OCI-LY7 (cell line): ENCODE measurements around the gene SOD3.

Experiments
- EZH2phosphoT487 ChIP-seq: fragments of 200-600 bp; sonication (generic); IDR thresholded peaks from 2 replicates; pipeline ENCODE4 v1.6.1; 2018; ENCODE audit warnings: low read depth, borderline replicate concordance, mild to moderate bottlenecking, mixed run types, antibody characterized with exemption, low read length, moderate library complexity, mixed read lengths
- TF ChIP-seq, protein P1 (sequence below): fragments of 200-600 bp; sonication (generic); conservative IDR thresholded peaks from 2 replicates; pipeline ENCODE4 v1.5.1; 2014; ENCODE audit warnings: mild to moderate bottlenecking, antibody characterized with exemption, low read length, moderate library complexity, mixed read lengths

DNA sequence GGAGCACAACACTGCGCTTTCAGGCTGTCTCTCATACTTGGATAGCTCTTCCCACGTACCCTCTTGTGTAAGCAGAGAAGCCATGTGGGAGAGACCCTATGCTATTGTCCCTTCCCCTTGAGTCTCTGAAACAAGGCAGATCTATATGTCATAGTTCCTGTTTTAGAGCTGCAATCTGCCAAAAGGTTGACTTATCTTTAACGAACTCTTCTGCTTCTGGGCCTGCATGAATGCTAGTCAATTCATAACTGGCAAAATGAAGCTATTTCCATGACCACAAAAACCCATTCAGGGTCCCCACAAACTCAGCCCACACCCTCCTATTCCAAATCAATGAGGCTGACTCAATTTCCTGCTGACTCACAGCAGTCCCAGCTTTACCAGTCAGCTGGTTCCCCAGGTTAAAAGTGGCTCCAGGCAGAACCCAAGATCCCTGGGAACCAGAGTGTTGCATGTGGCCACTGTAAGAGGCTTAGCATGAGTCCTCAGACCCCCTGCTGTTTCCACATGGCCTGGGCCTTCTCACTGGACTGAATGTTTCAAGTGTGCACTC is 25.3 kb upstream of the SOD3 start:
- TF ChIP-seq, protein P1, sequence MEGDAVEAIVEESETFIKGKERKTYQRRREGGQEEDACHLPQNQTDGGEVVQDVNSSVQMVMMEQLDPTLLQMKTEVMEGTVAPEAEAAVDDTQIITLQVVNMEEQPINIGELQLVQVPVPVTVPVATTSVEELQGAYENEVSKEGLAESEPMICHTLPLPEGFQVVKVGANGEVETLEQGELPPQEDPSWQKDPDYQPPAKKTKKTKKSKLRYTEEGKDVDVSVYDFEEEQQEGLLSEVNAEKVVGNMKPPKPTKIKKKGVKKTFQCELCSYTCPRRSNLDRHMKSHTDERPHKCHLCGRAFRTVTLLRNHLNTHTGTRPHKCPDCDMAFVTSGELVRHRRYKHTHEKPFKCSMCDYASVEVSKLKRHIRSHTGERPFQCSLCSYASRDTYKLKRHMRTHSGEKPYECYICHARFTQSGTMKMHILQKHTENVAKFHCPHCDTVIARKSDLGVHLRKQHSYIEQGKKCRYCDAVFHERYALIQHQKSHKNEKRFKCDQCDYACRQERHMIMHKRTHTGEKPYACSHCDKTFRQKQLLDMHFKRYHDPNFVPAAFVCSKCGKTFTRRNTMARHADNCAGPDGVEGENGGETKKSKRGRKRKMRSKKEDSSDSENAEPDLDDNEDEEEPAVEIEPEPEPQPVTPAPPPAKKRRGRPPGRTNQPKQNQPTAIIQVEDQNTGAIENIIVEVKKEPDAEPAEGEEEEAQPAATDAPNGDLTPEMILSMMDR: no peak
- no peak for TF ChIP-seq EZH2phosphoT487
